Limb (tissue), 2 donors: ENCODE results near the gene BSCL2.
"Not testable (repeated sequence)": the region's sequence is repeated elsewhere in the genome, so short reads cannot be mapped to it uniquely, and the experiment has no call there.

Experiments
- DNase-seq, 2 donors: peaks; one replicate each; pipeline ENCODE4 v3.0.0-alpha.2; 2016; ENCODE audit errors: extremely low spot score in 2 of 2

The BSCL2 gene

GRCh38 chr11:62664405-62665074, 42.7 kb downstream of the BSCL2 start:
- DNase-seq: no peak

GRCh38 chr11:62656796-62657429, 50.3 kb downstream of the BSCL2 start:
- no peak for DNase-seq

GRCh38 chr11:62654297-62654696, 52.9 kb downstream of the BSCL2 start:
- DNase-seq: no peak

- no peak for DNase-seq
Measured at GRCh38 chr11:62652161-62653006, 54.8 kb downstream of the BSCL2 start.

- not testable (repeated sequence) for DNase-seq
Measured at GRCh38 chr11:62650283-62650682, 56.9 kb downstream of the BSCL2 start.

GRCh38 chr11:62649486-62649885, 57.7 kb downstream of the BSCL2 start:
- DNase-seq: no peak

- DNase-seq: no peak
Measured at GRCh38 chr11:62648967-62649364, 58.3 kb downstream of the BSCL2 start.

- no peak for DNase-seq
Measured at GRCh38 chr11:62648185-62648966, 58.8 kb downstream of the BSCL2 start.

GRCh38 chr11:62647609-62648005, 59.6 kb downstream of the BSCL2 start:
- DNase-seq: no peak

GRCh38 chr11:62646825-62647608, 60.2 kb downstream of the BSCL2 start:
- no peak for DNase-seq

GRCh38 chr11:62645946-62646824, 61.0 kb downstream of the BSCL2 start, which contains the start of gene GANAB:
TSS of gene GANAB (minus strand) at chr11:62646613. CDS start at chr11:62646599, 14 bp downstream.
- DNase-seq: peak; percentile 98 to 99

- DNase-seq: no peak
Measured at GRCh38 chr11:62645671-62645945, 61.6 kb downstream of the BSCL2 start.

- no peak for DNase-seq
Measured at GRCh38 chr11:62644220-62644619, 63.0 kb downstream of the BSCL2 start.
